Neutrophil (primary cell): ENCODE measurements around the gene XPNPEP1.

Experiments used
- H3K27ac ChIP-seq: fragments of 200-600 bp; sonication (generic); 2 replicates; pipeline ENCODE4 v1.5.1; 2016; ENCODE audit warnings: mild to moderate bottlenecking, moderate library complexity
- H3K27me3 ChIP-seq: fragments of 200-600 bp; sonication (generic); 2 replicates; pipeline ENCODE4 v1.6.0; 2016; ENCODE audit warnings: mild to moderate bottlenecking
- H3K36me3 ChIP-seq: fragments of 200-600 bp; sonication (generic); 2 replicates; pipeline ENCODE4 v1.5.1; 2017
- H3K4me1 ChIP-seq, 2 experiments: fragments of 200-600 bp in 1 of 2; sonication (generic) in 1 of 2; 1 replicate in 1 of 2; 2 replicates in 1 of 2; pipeline versions ENCODE4 v1.5.1 to v1.6.1; 2013 to 2016; ENCODE audit warnings: low read depth in 1 of 2, low read length in 1 of 2, mild to moderate bottlenecking in 1 of 2, moderate library complexity in 1 of 2; ENCODE audit not compliant: control insufficient read depth in 1 of 2, insufficient read depth in 1 of 2
- H3K4me3 ChIP-seq, 2 experiments: fragments of 200-600 bp in 1 of 2; sonication (generic) in 1 of 2; 1 replicate in 1 of 2; 2 replicates in 1 of 2; pipeline ENCODE4 v1.5.1; 2013 to 2016; ENCODE audit warnings: low read depth in 1 of 2, low read length in 1 of 2, mild to moderate bottlenecking in 1 of 2, moderate library complexity in 1 of 2
- H3K9me3 ChIP-seq: fragments of 200-600 bp; sonication (generic); 2 replicates; pipeline ENCODE4 v1.5.1; 2016
- CTCF ChIP-seq: fragments of 200-600 bp; sonication (generic); IDR thresholded peaks from 2 replicates; pipeline ENCODE4 v1.5.1; 2016; ENCODE audit warnings: antibody characterized with exemption

The XPNPEP1 gene

GRCh38 chr10:109898666-109899355 lies 24.5 kb downstream of the XPNPEP1 start:
- Histone ChIP-seq H3K4me1 (peaks cover 0 to 6% of the 10 kb centered on the region in 2 experiments), H3K36me3 (no peaks in the 10 kb centered on the region), H3K4me3 (no peak overlapping the region), H3K27me3 (no peaks in the 10 kb centered on the region), H3K27ac (no peak overlapping the region), H3K9me3 (no peaks in the 10 kb centered on the region)
- no peak for TF ChIP-seq CTCF

DNA sequence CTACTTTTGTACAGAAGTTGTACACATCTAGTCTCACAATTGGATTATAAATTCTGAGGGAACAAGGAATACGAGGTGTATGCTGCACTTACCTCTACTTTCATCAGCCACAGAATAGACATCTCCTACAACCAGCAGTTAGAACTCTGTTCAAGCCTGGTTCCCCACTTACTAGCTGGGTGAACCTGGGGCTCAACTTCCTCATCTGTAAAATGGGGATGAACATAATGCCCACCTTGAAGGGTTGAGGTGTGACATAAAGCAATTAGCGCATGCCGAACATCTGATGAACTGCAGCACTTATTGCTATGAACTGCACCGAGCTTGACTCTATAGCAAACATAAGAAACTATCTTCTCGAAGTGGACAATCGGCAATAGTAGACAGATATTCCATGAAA lies 25.3 kb downstream of the XPNPEP1 start:
- peaks cover 0 to 6% of the 10 kb centered on the region in 2 experiments for H3K4me1 ChIP-seq
- TF ChIP-seq CTCF: no peak
- no peak overlapping the region for H3K27ac ChIP-seq
- no peaks in the 10 kb centered on the region for H3K36me3 ChIP-seq
- no peaks in the 10 kb centered on the region for H3K9me3 ChIP-seq
- no peaks in the 10 kb centered on the region for H3K27me3 ChIP-seq
- H3K4me3 ChIP-seq: no peak overlapping the region

GRCh38 chr10:109895848-109896247 lies 27.5 kb downstream of the XPNPEP1 start:
- no peaks in the 10 kb centered on the region for H3K4me1 ChIP-seq
- H3K4me3 ChIP-seq: no peak overlapping the region
- H3K27ac ChIP-seq: no peak overlapping the region
- no peaks in the 10 kb centered on the region for H3K27me3 ChIP-seq
- H3K9me3 ChIP-seq: no peaks in the 10 kb centered on the region
- no peak for TF ChIP-seq CTCF
- no peaks in the 10 kb centered on the region for H3K36me3 ChIP-seq

DNA sequence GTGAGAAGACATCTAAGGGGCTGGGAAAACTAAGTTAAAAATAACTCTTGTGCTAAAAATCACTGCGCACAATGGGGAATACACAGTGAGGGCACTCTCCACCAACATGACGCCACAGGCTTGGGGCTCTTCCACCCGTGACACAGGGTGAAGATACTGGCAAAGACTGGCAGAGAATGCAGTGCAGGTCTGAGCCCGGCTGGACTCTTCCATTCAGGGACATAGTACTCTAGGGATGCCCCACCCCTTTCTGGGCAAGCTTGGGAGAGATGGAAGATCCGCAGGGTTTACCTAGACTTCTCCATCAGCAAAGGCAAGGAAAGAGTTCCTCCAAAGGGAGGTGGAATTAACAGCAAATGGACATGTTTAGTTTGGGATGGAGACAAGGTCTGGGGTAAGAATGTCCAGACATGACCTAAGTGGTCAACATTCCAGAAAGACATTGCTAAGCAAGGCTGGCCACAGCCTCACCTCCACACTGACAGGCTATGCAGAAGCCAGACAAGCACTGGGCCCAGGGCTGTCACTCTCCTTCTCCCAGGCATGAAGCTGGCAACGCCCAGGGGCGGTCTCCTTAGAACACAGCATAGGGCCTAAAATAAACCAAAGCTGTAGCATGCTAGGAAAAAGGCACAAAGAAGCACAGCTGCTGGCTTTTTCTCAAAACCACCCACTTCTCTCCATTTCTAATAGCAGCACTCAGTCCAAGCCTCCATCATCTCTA lies 28.1 kb downstream of the XPNPEP1 start:
- no peak for TF ChIP-seq CTCF
- Histone ChIP-seq H3K4me3 (no peak overlapping the region), H3K27me3 (no peaks in the 10 kb centered on the region), H3K36me3 (no peaks in the 10 kb centered on the region), H3K4me1 (no peaks in the 10 kb centered on the region), H3K27ac (no peak overlapping the region), H3K9me3 (no peaks in the 10 kb centered on the region)

DNA sequence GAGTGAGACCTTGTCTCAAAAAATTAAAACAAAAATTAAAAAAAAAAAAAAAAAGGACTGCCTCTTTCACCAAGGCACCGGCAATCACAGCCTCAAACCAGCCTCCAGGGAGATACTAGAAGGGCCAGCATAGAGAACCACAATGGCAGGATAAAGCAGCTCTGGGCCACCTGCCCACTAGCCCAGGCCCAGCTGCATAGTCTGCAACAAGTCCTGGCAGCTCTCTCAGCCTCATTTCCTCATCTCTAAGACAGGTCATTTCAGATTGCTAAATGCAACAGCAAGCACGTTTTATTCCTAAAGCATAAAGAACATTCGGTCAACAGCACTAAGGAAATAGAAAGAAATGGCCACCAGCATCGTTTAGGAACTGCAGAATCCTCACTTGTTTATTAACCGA lies 28.8 kb downstream of the XPNPEP1 start:
- Histone ChIP-seq H3K27me3 (no peaks in the 10 kb centered on the region), H3K4me3 (no peak overlapping the region), H3K9me3 (no peaks in the 10 kb centered on the region), H3K4me1 (no peaks in the 10 kb centered on the region), H3K36me3 (no peaks in the 10 kb centered on the region), H3K27ac (no peak overlapping the region)
- no peak for TF ChIP-seq CTCF
